H1 (cell line): ENCODE measurements around the gene CTBP2. TPM values are rescaled to one million over a fixed set of nuclear protein-coding genes. Genes with fewer than 3 reads are reported as not detected.

ENCODE experiments used
- CTCF ChIA-PET: fragments of 300-600 bp; sonication (Branson Sonifier 250); formaldehyde crosslinking; loops from one replicate; lab custom pipeline; 2021; ENCODE audit not compliant: partially characterized antibody; lab: Charles Lee
- POLR2A ChIA-PET: fragments of 300-600 bp; sonication (Branson Sonifier 250); formaldehyde crosslinking; loops from one replicate; lab custom pipeline; 2021; ENCODE audit warnings: inconsistent platforms; ENCODE audit not compliant: partially characterized antibody; lab: Charles Lee
- DNase-seq, 2 experiments: peaks; one replicate each; pipeline versions ENCODE4 v3.0.0 to v3.0.0-alpha.2; 2010 to 2022; ENCODE audit warnings: low spot score in 2 of 2, low read depth in 1 of 2, mixed read lengths in 1 of 2
- FAIRE-seq: peaks from 2 replicates; lab custom pipeline; 2011; peaks lifted over from hg19 to GRCh38; lab: Jason Lieb, UNC
- H2AFZ ChIP-seq: 2 replicates; pipeline ENCODE4 v1.8.1; 2012; ENCODE audit warnings: low read length, inconsistent platforms
- H2AK5ac ChIP-seq: 2 replicates; pipeline ENCODE4 v1.6.1; 2013; ENCODE audit warnings: low read depth, low read length
- H2BK120ac ChIP-seq: replicated peaks from 2 replicates; pipeline ENCODE3; 2013; ENCODE audit warnings: low read depth, low read length, inconsistent platforms
- H2BK12ac ChIP-seq: 2 replicates; pipeline ENCODE4 v1.6.1; 2013; ENCODE audit warnings: low read depth, low read length
- H2BK15ac ChIP-seq: 2 replicates; pipeline ENCODE4 v1.6.1; 2013; ENCODE audit warnings: low read length
- H2BK20ac ChIP-seq: 2 replicates; pipeline ENCODE4 v1.6.1; 2013; ENCODE audit warnings: low read length
- H2BK5ac ChIP-seq: 2 replicates; pipeline ENCODE4 v1.6.1; 2013; ENCODE audit warnings: low read depth, low read length
- H3K14ac ChIP-seq: 2 replicates; pipeline ENCODE4 v1.6.1; 2013; ENCODE audit warnings: inconsistent platforms; ENCODE audit not compliant: insufficient read length
- H3K18ac ChIP-seq: 2 replicates; pipeline ENCODE4 v1.6.1; 2013; ENCODE audit warnings: low read length; ENCODE audit errors: extremely low read depth
- H3K23ac ChIP-seq: 2 replicates; pipeline ENCODE4 v1.6.1; 2013; ENCODE audit warnings: inconsistent platforms; ENCODE audit not compliant: insufficient read length
- H3K23me2 ChIP-seq: 2 replicates; pipeline ENCODE4 v1.6.1; 2013; ENCODE audit warnings: low read depth, low read length
- H3K27ac ChIP-seq: 2 replicates; pipeline ENCODE4 v1.6.1; 2011; ENCODE audit warnings: low read depth, low read length, inconsistent platforms
- H3K27me3 ChIP-seq, 4 experiments: replicated peaks in 1 of 4; 1 replicate in 1 of 4; 2 replicates in 3 of 4; pipeline versions ENCODE4 v1.6.1 to v1.8.1; 2011 to 2013; ENCODE audit warnings: low read length in 3 of 4, mild to moderate bottlenecking in 3 of 4, inconsistent platforms in 2 of 4, mixed read lengths in 2 of 4, moderate library complexity in 1 of 4; ENCODE audit not compliant: control insufficient read depth in 3 of 4, insufficient read depth in 3 of 4; ENCODE audit errors: extremely low read depth in 1 of 4
- H3K36me3 ChIP-seq, 4 experiments: 2 replicates each; pipeline versions ENCODE4 v1.6.1 to v1.8.1; 2011 to 2013; ENCODE audit warnings: mild to moderate bottlenecking in 4 of 4, low read length in 3 of 4, moderate library complexity in 2 of 4, control low read depth in 1 of 4, inconsistent platforms in 1 of 4; ENCODE audit not compliant: insufficient read depth in 4 of 4, control insufficient read depth in 2 of 4
- H3K4ac ChIP-seq: replicated peaks from 2 replicates; pipeline ENCODE3; 2013; ENCODE audit warnings: low read length, low read depth, mixed read lengths, inconsistent platforms; ENCODE audit not compliant: insufficient read length
- H3K4me1 ChIP-seq, 4 experiments: replicated peaks in 1 of 4; 1 replicate in 1 of 4; 2 replicates in 3 of 4; pipeline versions ENCODE4 v1.6.1 to v1.8.1; 2011 to 2013; ENCODE audit warnings: low read length in 3 of 4, inconsistent platforms in 2 of 4, mixed read lengths in 1 of 4; ENCODE audit not compliant: insufficient read depth in 4 of 4, control insufficient read depth in 3 of 4
- H3K4me2 ChIP-seq, 2 experiments: 2 replicates each; pipeline versions ENCODE4 v1.6.1 to v1.8.1; 2011 to 2013; ENCODE audit warnings: low read depth in 2 of 2, low read length in 2 of 2, control low read depth in 1 of 2, inconsistent platforms in 1 of 2, mild to moderate bottlenecking in 1 of 2; ENCODE audit not compliant: insufficient read depth in 1 of 2
- H3K4me3 ChIP-seq, 4 experiments: fragments of 200-600, 300-600 bp in 1 of 4; sonication (generic), shearing (Covaris generic), sonication (Bioruptor Twin) in 1 of 4; 2 replicates each; pipeline versions ENCODE4 v1.5.1 to v1.8.1; 2011 to 2016; ENCODE audit warnings: low read length in 4 of 4, low read depth in 3 of 4, control low read depth in 2 of 4, inconsistent platforms in 2 of 4, mild to moderate bottlenecking in 2 of 4, mixed read lengths in 1 of 4, moderate library complexity in 1 of 4; ENCODE audit not compliant: insufficient read depth in 2 of 4; ENCODE audit errors: extremely low read depth in 1 of 4
- H3K56ac ChIP-seq: replicated peaks from 2 replicates; pipeline ENCODE3; 2013; ENCODE audit warnings: low read depth, mild to moderate bottlenecking, mixed read lengths, low read length, inconsistent platforms; ENCODE audit not compliant: insufficient read length
- H3K79me1 ChIP-seq: 2 replicates; pipeline ENCODE4 v1.6.1; 2013; ENCODE audit warnings: low read depth, low read length, control low read depth
- H3K79me2 ChIP-seq, 2 experiments: 2 replicates each; pipeline versions ENCODE4 v1.6.1 to v1.8.1; 2012 to 2013; ENCODE audit warnings: low read length in 2 of 2, mild to moderate bottlenecking in 2 of 2, inconsistent platforms in 1 of 2; ENCODE audit not compliant: insufficient read depth in 2 of 2, control insufficient read depth in 1 of 2
- H3K9ac ChIP-seq, 4 experiments: replicated peaks in 1 of 4; 1 replicate in 1 of 4; 2 replicates in 3 of 4; pipeline versions ENCODE4 v1.6.1 to v1.8.1; 2011 to 2013; ENCODE audit warnings: low read depth in 3 of 4, low read length in 3 of 4, control low read depth in 2 of 4, mild to moderate bottlenecking in 2 of 4, moderate library complexity in 2 of 4, inconsistent platforms in 1 of 4; ENCODE audit errors: extremely low read depth in 1 of 4
- H3K9me3 ChIP-seq, 2 experiments: 2 replicates each; pipeline versions ENCODE4 v1.6.1 to v1.8.1; 2012 to 2013; ENCODE audit warnings: mild to moderate bottlenecking in 2 of 2, moderate library complexity in 2 of 2, control low read depth in 1 of 2, inconsistent platforms in 1 of 2, low read depth in 1 of 2, low read length in 1 of 2, mixed read lengths in 1 of 2; ENCODE audit not compliant: insufficient read depth in 2 of 2
- H4K20me1 ChIP-seq, 2 experiments: replicated peaks in 1 of 2; 2 replicates each; pipeline versions ENCODE3 to v1.8.1; 2011 to 2013; ENCODE audit warnings: inconsistent platforms in 2 of 2, low read length in 2 of 2, mild to moderate bottlenecking in 1 of 2; ENCODE audit not compliant: insufficient read depth in 2 of 2, control insufficient read depth in 1 of 2
- H4K5ac ChIP-seq: 2 replicates; pipeline ENCODE4 v1.6.1; 2013; ENCODE audit warnings: low read length, low read depth, mixed read lengths, inconsistent platforms; ENCODE audit not compliant: insufficient read length
- H4K8ac ChIP-seq: 2 replicates; pipeline ENCODE4 v1.8.0; 2013; ENCODE audit warnings: mild to moderate bottlenecking, moderate library complexity, low read length, inconsistent platforms; ENCODE audit not compliant: insufficient read depth; ENCODE audit errors: extremely low read depth
- H4K91ac ChIP-seq: replicated peaks from 2 replicates; pipeline ENCODE3; 2013; ENCODE audit warnings: low read length, mixed read lengths, inconsistent platforms; ENCODE audit not compliant: insufficient read length
- CREB1 ChIP-seq: IDR thresholded peaks from 2 replicates; pipeline ENCODE4 v1.6.1; 2012; ENCODE audit warnings: inconsistent platforms
- GABPA ChIP-seq: IDR thresholded peaks from 2 replicates; pipeline ENCODE4 v1.6.1; 2011; ENCODE audit warnings: mild to moderate bottlenecking, low read length, moderate library complexity, borderline replicate concordance; ENCODE audit not compliant: insufficient read depth
- JUN ChIP-seq: IDR thresholded peaks from 2 replicates; pipeline ENCODE4 v1.6.1; 2011; ENCODE audit warnings: low read depth, mild to moderate bottlenecking, improper control_type of control experiment, low read length
- KDM1A ChIP-seq: fragments of 200-600, 300-600 bp; sonication (generic); IDR thresholded peaks from 2 replicates; pipeline ENCODE4 v1.7.1; 2016; ENCODE audit warnings: mild to moderate bottlenecking, low read length, borderline replicate concordance
- PHF8 ChIP-seq: fragments of 200-600 bp; sonication (generic); conservative IDR thresholded peaks from 2 replicates; pipeline ENCODE4 v1.7.1; 2012; ENCODE audit warnings: low read depth, mild to moderate bottlenecking, inconsistent platforms, low read length, moderate library complexity
- POU5F1 ChIP-seq: IDR thresholded peaks from 2 replicates; pipeline ENCODE4 v1.6.1; 2011; ENCODE audit warnings: low read depth, mild to moderate bottlenecking, low read length, moderate library complexity
- RAD21 ChIP-seq, 2 experiments: IDR thresholded peaks in 1 of 2; conservative IDR thresholded peaks in 1 of 2; 2 replicates each; pipeline ENCODE4 v1.6.1; 2011; ENCODE audit warnings: low read depth in 2 of 2, low read length in 2 of 2, improper control_type of control experiment in 1 of 2, inconsistent platforms in 1 of 2, mild to moderate bottlenecking in 1 of 2, moderate library complexity in 1 of 2
- SIRT6 ChIP-seq: IDR thresholded peaks from one replicate; pipeline ENCODE4 v1.7.1; 2012; ENCODE audit warnings: low read length, inconsistent platforms
- TBP ChIP-seq: IDR thresholded peaks from 2 replicates; pipeline ENCODE4 v1.6.1; 2011; ENCODE audit warnings: low read depth, low read length, improper control_type of control experiment
- TCF12 ChIP-seq: IDR thresholded peaks from 2 replicates; pipeline ENCODE4 v1.6.1; 2011; ENCODE audit warnings: low read depth, mild to moderate bottlenecking, low read length
- WGBS, 2 experiments: shearing (Covaris generic) in 1 of 2; methylation state at CpG; one replicate each; pipeline versions ENCODE4 v1.1.6 to v1.1.7; 2013 to 2015; ENCODE audit warnings: low lambda C conversion rate in 2 of 2, mixed read lengths in 2 of 2, inconsistent platforms in 1 of 2, low coverage in 1 of 2, missing lambda C conversion rate in 1 of 2; ENCODE audit not compliant: insufficient replicate concordance in 2 of 2, insufficient coverage in 1 of 2, insufficient read length in 1 of 2; ENCODE audit errors: extremely low coverage in 1 of 2, missing lambda C conversion rate in 1 of 2; 5-methylcytosine and 5-hydroxymethylcytosine counted together
- polyA plus RNA-seq, 7 experiments: library from polyadenylated mRNA; depleted of rRNA in 3 of 7; stranded (reverse) in 5 of 7; unstranded in 2 of 7; fragments of >200 nt in 5 of 7; fragments of 200-250 nt in 2 of 7; gene quantifications; 1 replicate in 5 of 7; 2 replicates in 1 of 7; 4 replicates in 1 of 7; pipeline versions ENCODE4 v1.2.1 to v1.2.3, GENCODE V29; 2011 to 2013; ENCODE audit warnings: missing spikeins in 2 of 7, mixed read lengths in 2 of 7
- total RNA-seq: library from RNA; stranded (reverse); fragmentation: NEBNext Ultra II Directional; extraction: Animal tissue kit (Norgen Biotek cat#: 25700); gene quantifications from 2 replicates; pipeline ENCODE4 v1.2.1, GENCODE V29; 2021
- TF ChIP-seq, protein P1 (sequence below): IDR thresholded peaks from 2 replicates; pipeline ENCODE4 v1.6.1; 2012; ENCODE audit warnings: inconsistent platforms

Gene CTBP2
- total and polyA plus RNA-seq, 2 of the 8 experiments (the other 6 are each of a cell fraction or from before 2014, with no cell fraction given): 208 to 221 TPM

DNA sequence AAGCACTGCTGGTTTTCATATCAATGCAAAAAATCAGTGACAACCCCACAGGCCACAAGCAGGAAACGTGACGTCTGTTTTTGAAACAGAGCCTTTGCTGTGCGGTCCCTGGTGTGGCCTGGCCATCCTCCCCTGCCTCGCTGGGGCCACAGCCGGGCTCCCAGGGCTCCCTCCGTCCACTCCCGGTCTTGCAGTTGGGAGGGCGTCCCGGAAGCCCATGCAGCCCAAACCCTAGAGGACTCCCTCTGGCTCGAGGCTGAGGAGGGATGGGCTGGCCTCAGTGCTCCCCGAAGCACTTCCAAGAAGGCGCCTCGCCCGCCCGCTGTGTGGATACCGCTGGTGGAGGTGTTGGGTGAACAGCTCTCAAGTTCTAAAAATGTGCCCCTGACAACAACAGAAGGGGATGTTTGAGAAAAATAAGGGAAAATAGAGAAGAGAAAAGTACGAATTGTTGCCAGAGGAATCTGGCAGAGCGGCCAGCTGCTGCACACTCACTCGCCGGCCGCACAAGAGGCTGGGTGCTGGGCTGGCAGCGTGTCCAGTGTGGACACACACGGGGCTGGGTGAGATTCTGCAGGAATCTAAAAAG lies 144.9 kb downstream of the CTBP2 start:
- H3K27me3 ChIP-seq: no peaks in the 10 kb centered on the region
- H4K20me1 ChIP-seq: peaks cover 34 to 40% of the 10 kb centered on the region in 2 experiments
- no peak overlapping the region for H3K14ac ChIP-seq
- peaks cover 1 to 6% (median 3%) of the 10 kb centered on the region in 4 experiments; a peak in 6 of 7 replicates for H3K4me1 ChIP-seq
- H2AFZ ChIP-seq: no peak overlapping the region
- ChIA-PET POLR2A (interaction anchor here (1.8 kb wide), 1 partner anchor 21 kb away, joined by 7 read pairs; no protein-coding TSS in a partner anchor), CTCF (interaction anchor here (0.9 kb wide), 2 partner anchors 15 to 22 kb away, joined by 3 to 4 read pairs; no protein-coding TSS in a partner anchor)
- WGBS, 2 experiments: 95% methylated on average over 23 of the region's 23 CpGs; no CpG with 5 or more reads in 1 of the 2 experiments
- H2BK15ac ChIP-seq: no peak overlapping the region
- H3K79me2 ChIP-seq: peaks cover 2 to 100% of the 10 kb centered on the region in 2 experiments; a peak in 3 of 4 replicates
- no peaks in the 10 kb centered on the region for H3K23me2 ChIP-seq
- H2BK5ac ChIP-seq: no peak overlapping the region; the same call in 1 of the 2 replicates
- no peak overlapping the region for H3K56ac ChIP-seq
- H3K79me1 ChIP-seq: peaks cover 47% of the 10 kb centered on the region
- no peak overlapping the region for H3K4me2 ChIP-seq
- H3K27ac ChIP-seq: no peak overlapping the region
- H3K4ac ChIP-seq: no peak overlapping the region
- no peak overlapping the region for H4K91ac ChIP-seq
- H3K4me3 ChIP-seq: no peak overlapping the region
- no peak overlapping the region for H3K9ac ChIP-seq
- FAIRE-seq (no peak), DNase-seq (no peak)
- no peak overlapping the region for H3K23ac ChIP-seq
- H2BK120ac ChIP-seq: no peak overlapping the region
- peaks cover 6% of the 10 kb centered on the region in 2 experiments; a peak in 3 of 4 replicates for H3K9me3 ChIP-seq
- peaks cover 4 to 36% (median 10%) of the 10 kb centered on the region in 4 experiments; a peak in 6 of 8 replicates for H3K36me3 ChIP-seq
- no peak overlapping the region for H2BK12ac ChIP-seq
- H4K5ac ChIP-seq: no peak overlapping the region
- H4K8ac ChIP-seq: no peak overlapping the region; the same call in 1 of the 2 replicates
- no peak overlapping the region for H3K18ac ChIP-seq
- H2BK20ac ChIP-seq: no peak overlapping the region
- H2AK5ac ChIP-seq: no peak overlapping the region
- TF ChIP-seq RAD21 (IDR thresholded peaks at IDR 0.05 in 1 of 2, conservative IDR thresholded peaks at IDR 0.05 in 1 of 2; ENCODE audit: low read depth in 2 of 2, low read length in 2 of 2) (no peak), SIRT6 (no peak), KDM1A (no peak), POU5F1 (no peak), JUN (no peak), GABPA (no peak), PHF8 (no peak), TBP (no peak), CREB1 (no peak), TCF12 (no peak)
- TF ChIP-seq, protein P1, sequence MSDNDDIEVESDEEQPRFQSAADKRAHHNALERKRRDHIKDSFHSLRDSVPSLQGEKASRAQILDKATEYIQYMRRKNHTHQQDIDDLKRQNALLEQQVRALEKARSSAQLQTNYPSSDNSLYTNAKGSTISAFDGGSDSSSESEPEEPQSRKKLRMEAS: no peak
